Neural cell (in vitro differentiated cells): ENCODE data around the gene ARMH3. TPM values are rescaled to one million over a fixed set of nuclear protein-coding genes. Genes with fewer than 3 reads are reported as not detected.

Source experiments
- H2AFZ ChIP-seq: fragments of 200-600, 300-800 bp; sonication (generic), shearing (Covaris generic); 2 replicates; pipeline ENCODE4 v1.6.0; 2014; ENCODE audit warnings: low read depth, mild to moderate bottlenecking, antibody characterized with exemption, low read length, moderate library complexity
- H3F3A ChIP-seq: fragments of 200-600 bp; shearing (Covaris generic); 2 replicates; pipeline ENCODE4 v1.6.1; 2016; ENCODE audit warnings: mild to moderate bottlenecking, moderate library complexity, mixed read lengths, antibody characterized with exemption, low read length; ENCODE audit not compliant: insufficient read depth, poor library complexity, severe bottlenecking
- H3K27ac ChIP-seq: fragments of 200-600, 300-800 bp; sonication (generic), shearing (Covaris generic); 2 replicates; pipeline ENCODE4 v1.5.1; 2014; ENCODE audit warnings: mild to moderate bottlenecking, low read length, moderate library complexity
- H3K27me3 ChIP-seq: fragments of 300-800, 200-600 bp; sonication (generic), shearing (Covaris generic); 2 replicates; pipeline ENCODE4 v1.6.0; 2014; ENCODE audit warnings: mild to moderate bottlenecking, low read depth, low read length, moderate library complexity; ENCODE audit not compliant: insufficient read depth
- H3K36me3 ChIP-seq: fragments of 300-800, 200-600 bp; sonication (generic), shearing (Covaris generic); 2 replicates; pipeline ENCODE4 v1.5.1; 2014; ENCODE audit warnings: mild to moderate bottlenecking, antibody characterized with exemption, low read length, moderate library complexity; ENCODE audit not compliant: insufficient read depth
- H3K4me2 ChIP-seq: fragments of 300-800, 200-600 bp; sonication (generic), shearing (Covaris generic); 2 replicates; pipeline ENCODE4 v1.6.0; 2014; ENCODE audit warnings: mild to moderate bottlenecking, low read length
- H3K4me3 ChIP-seq: fragments of 300-800, 200-600 bp; sonication (generic), shearing (Covaris generic); 2 replicates; pipeline ENCODE4 v1.5.1; 2014; ENCODE audit warnings: mild to moderate bottlenecking, low read length, moderate library complexity
- H3K79me2 ChIP-seq: fragments of 200-600 bp; shearing (Covaris generic); replicated peaks from 2 replicates; pipeline ENCODE4 v1.6.0; 2014; ENCODE audit warnings: mild to moderate bottlenecking, low read length, moderate library complexity; ENCODE audit not compliant: insufficient read depth
- H3K9ac ChIP-seq: fragments of 300-800, 200-600 bp; sonication (generic), shearing (Covaris generic); 2 replicates; pipeline ENCODE4 v1.6.1; 2016; ENCODE audit warnings: mild to moderate bottlenecking, low read length, mixed read lengths
- H3K9me2 ChIP-seq: fragments of 200-600 bp; shearing (Covaris generic); 2 replicates; pipeline ENCODE4 v1.6.1; 2016; ENCODE audit warnings: mild to moderate bottlenecking, low read length, mixed read lengths; ENCODE audit not compliant: insufficient read depth
- H3K9me3 ChIP-seq: fragments of 200-600, 300-800 bp; sonication (generic), shearing (Covaris generic); 2 replicates; pipeline ENCODE4 v1.6.1; 2016; ENCODE audit warnings: mild to moderate bottlenecking, mixed run types, low read length, moderate library complexity, mixed read lengths
- H4K20me1 ChIP-seq: fragments of 200-600 bp; shearing (Covaris generic); 2 replicates; pipeline ENCODE4 v1.6.1; 2016; ENCODE audit warnings: mild to moderate bottlenecking, mixed run types; ENCODE audit not compliant: insufficient read depth
- CTCF ChIP-seq: fragments of 450-650 bp; IDR thresholded peaks from 2 replicates; pipeline ENCODE4 v1.5.1; 2014; ENCODE audit warnings: antibody characterized with exemption, mild to moderate bottlenecking, moderate library complexity; ENCODE audit not compliant: poor library complexity, severe bottlenecking
- EP300 ChIP-seq: fragments of 450-650 bp; conservative IDR thresholded peaks from 2 replicates; pipeline ENCODE4 v1.6.1; 2014; ENCODE audit warnings: antibody characterized with exemption, mild to moderate bottlenecking, moderate library complexity; ENCODE audit not compliant: poor library complexity, severe bottlenecking
- EZH2 ChIP-seq: fragments of 200-600, 300-800 bp; shearing (Covaris generic), sonication (generic); IDR thresholded peaks from 2 replicates; pipeline ENCODE4 v1.6.1; 2014; ENCODE audit warnings: antibody characterized with exemption, low read length, borderline replicate concordance, mild to moderate bottlenecking; ENCODE audit not compliant: insufficient read depth, poor library complexity, severe bottlenecking
- MXI1 ChIP-seq: fragments of 450-650 bp; conservative IDR thresholded peaks from 2 replicates; pipeline ENCODE4 v1.6.1; 2014; ENCODE audit warnings: antibody characterized with exemption, mild to moderate bottlenecking; ENCODE audit not compliant: poor library complexity, severe bottlenecking
- POLR2AphosphoS5 ChIP-seq: IDR thresholded peaks from 2 replicates; pipeline ENCODE4 v1.6.1; 2012
- RAD21 ChIP-seq: fragments of 450-650 bp; conservative IDR thresholded peaks from 2 replicates; pipeline ENCODE4 v1.6.1; 2014; ENCODE audit warnings: antibody characterized with exemption, mild to moderate bottlenecking, moderate library complexity
- REST ChIP-seq: IDR thresholded peaks from 2 replicates; pipeline ENCODE4 v1.6.1; 2012; ENCODE audit warnings: borderline replicate concordance
- SMC3 ChIP-seq: fragments of 450-650 bp; conservative IDR thresholded peaks from 2 replicates; pipeline ENCODE4 v1.6.1; 2014; ENCODE audit warnings: antibody characterized with exemption, mild to moderate bottlenecking, moderate library complexity; ENCODE audit not compliant: poor library complexity
- TAF1 ChIP-seq: IDR thresholded peaks from 2 replicates; pipeline ENCODE4 v1.6.1; 2012; ENCODE audit warnings: low read depth
- polyA plus RNA-seq: library from polyadenylated mRNA; depleted of rRNA; stranded (reverse); fragments of >200 nt; gene quantifications from 2 replicates; pipeline ENCODE4 v1.2.3, GENCODE V29; 2014

Gene ARMH3
- polyA plus RNA-seq, 1 donor from 2014 or later = 13.4 TPM

GRCh38 chr10:101967119-101967518, 88.9 kb downstream of the ARMH3 start:
- Histone ChIP-seq H4K20me1 (no peaks in the 10 kb centered on the region), H3K27me3 (no peaks in the 10 kb centered on the region), H2AFZ (no peak overlapping the region), H3K79me2 (no peaks in the 10 kb centered on the region), H3K4me2 (no peak overlapping the region), H3K9me2 (no peaks in the 10 kb centered on the region), H3K9ac (no peak overlapping the region), H3K27ac (no peak overlapping the region), H3F3A (no peaks in the 10 kb centered on the region), H3K36me3 (no peaks in the 10 kb centered on the region), H3K4me3 (no peak overlapping the region), H3K9me3 (no peaks in the 10 kb centered on the region)
- TF ChIP-seq EP300 (no peak), EZH2 (no peak), MXI1 (no peak), POLR2AphosphoS5 (no peak), CTCF (no peak), TAF1 (no peak), SMC3 (no peak), REST (no peak), RAD21 (no peak)

GRCh38 chr10:101965075-101965765, 90.8 kb downstream of the ARMH3 start:
- Histone ChIP-seq H3K4me2 (no peak overlapping the region), H2AFZ (no peak overlapping the region), H3K9me2 (no peaks in the 10 kb centered on the region), H3K27ac (no peak overlapping the region), H3K9me3 (no peaks in the 10 kb centered on the region), H3F3A (no peaks in the 10 kb centered on the region), H3K4me3 (no peak overlapping the region), H3K27me3 (no peaks in the 10 kb centered on the region), H4K20me1 (no peaks in the 10 kb centered on the region), H3K9ac (no peak overlapping the region), H3K79me2 (no peaks in the 10 kb centered on the region), H3K36me3 (no peaks in the 10 kb centered on the region)
- TF ChIP-seq TAF1 = no peak
- TF ChIP-seq MXI1 = no peak
- TF ChIP-seq SMC3 = no peak
- no peak for TF ChIP-seq REST
- no peak for TF ChIP-seq EZH2
- no peak for TF ChIP-seq EP300
- no peak for TF ChIP-seq RAD21
- TF ChIP-seq POLR2AphosphoS5 = no peak
- no peak for TF ChIP-seq CTCF
